IMR-90 (cell line): ENCODE results near the gene NSF.

ENCODE experiments used
- CTCF ChIP-seq: conservative IDR thresholded peaks from 2 replicates; pipeline ENCODE4 v1.5.1; 2012; ENCODE audit warnings: mild to moderate bottlenecking, low read depth, low read length, improper control_type of control experiment
- FOS ChIP-seq: fragments of 150-350 bp; IDR thresholded peaks from 2 replicates; pipeline ENCODE4 v1.6.1; 2016; ENCODE audit warnings: low read depth, low read length
- POLR2A ChIP-seq: IDR thresholded peaks from 2 replicates; pipeline ENCODE4 v1.6.1; 2012; ENCODE audit warnings: mild to moderate bottlenecking, low read depth, low read length
- RFX5 ChIP-seq: IDR thresholded peaks from 2 replicates; pipeline ENCODE4 v1.8.0; 2012; ENCODE audit warnings: low read depth, mild to moderate bottlenecking, low read length, moderate library complexity
- SMC3 ChIP-seq: fragments of 150-350 bp; IDR thresholded peaks from 2 replicates; pipeline ENCODE4 v1.6.1; 2016; ENCODE audit warnings: low read depth, mild to moderate bottlenecking, antibody characterized with exemption, low read length, moderate library complexity

DNA sequence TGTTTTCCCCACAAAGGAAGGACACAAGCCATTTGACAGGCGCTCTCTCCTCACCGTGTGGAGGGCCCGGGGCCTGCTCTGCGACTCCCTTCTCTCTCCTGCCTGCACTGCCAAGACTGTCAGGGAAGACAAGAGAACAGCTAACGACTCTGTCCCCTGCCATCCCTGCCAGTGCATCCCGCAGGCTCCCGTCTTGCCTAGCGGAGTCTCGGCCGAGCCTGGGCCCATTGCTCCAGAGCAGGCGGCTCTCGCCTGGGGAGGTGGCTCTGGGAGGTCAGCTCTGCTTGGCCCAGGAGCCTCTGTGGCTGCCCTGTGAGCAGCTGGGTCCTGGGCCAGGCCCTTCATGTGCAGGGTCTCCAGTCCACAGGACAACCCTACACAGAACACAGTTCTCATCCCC, 175.0 kb downstream of the NSF start:
- TF ChIP-seq FOS, result no peak
- no peak for TF ChIP-seq CTCF
- no peak for TF ChIP-seq SMC3
- no peak for TF ChIP-seq RFX5
- no peak for TF ChIP-seq POLR2A
